Right lobe of liver (tissue), 6 donors: Measurements from ENCODE around the gene GRIA3. TPM values are rescaled to one million over a fixed set of nuclear protein-coding genes. Genes with fewer than 3 reads are reported as not detected.

ENCODE experiments used
- ATAC-seq, 4 donors: fragments of 200-7000 bp; cut with Tn5 transposase; one replicate each; pipeline ENCODE4 v1.9.1; 2020; ENCODE audit warnings: mild to moderate bottlenecking in 4 of 4, moderate library complexity in 4 of 4
- DNase-seq, 3 donors: peaks; one replicate each; pipeline ENCODE4 v3.0.0-alpha.2; 2020
- H3K27ac ChIP-seq, 3 donors: fragments of 200-600 bp; one replicate each; pipeline ENCODE4 v1.8.0; 2022
- H3K27me3 ChIP-seq, 2 donors: fragments of 200-600 bp; one replicate each; pipeline ENCODE4 v1.8.0; 2022
- H3K36me3 ChIP-seq, 4 donors: fragments of 200-600 bp; sonication (generic) in 1 of 4; one replicate each; pipeline versions ENCODE4 v1.5.1 to v1.8.0; 2017 to 2022; ENCODE audit warnings: control low read depth in 1 of 4
- H3K4me1 ChIP-seq, 4 donors: fragments of 200-600 bp; sonication (generic) in 1 of 4; one replicate each; pipeline versions ENCODE4 v1.5.1 to v1.8.0; 2017 to 2022; ENCODE audit warnings: control low read depth in 1 of 4
- H3K4me3 ChIP-seq, 3 donors: fragments of 200-600 bp; one replicate each; pipeline ENCODE4 v1.8.0; 2022
- H3K9me3 ChIP-seq, 4 donors: fragments of 200-600 bp; sonication (generic) in 1 of 4; one replicate each; pipeline versions ENCODE4 v1.5.1 to v1.8.0; 2017 to 2022; ENCODE audit warnings: control low read depth in 1 of 4
- CTCF ChIP-seq, 4 donors: fragments of 200-600 bp in 3 of 4; fragments of 450-650 bp in 1 of 4; IDR thresholded peaks; one replicate each; pipeline versions ENCODE4 v1.5.1 to v1.8.0; 2016 to 2022; ENCODE audit warnings: antibody characterized with exemption in 4 of 4, mild to moderate bottlenecking in 2 of 4
- POLR2A ChIP-seq: fragments of 450-650 bp; IDR thresholded peaks from one replicate; pipeline ENCODE4 v1.6.1; 2017; ENCODE audit warnings: antibody characterized with exemption, mild to moderate bottlenecking
- WGBS: methylation state at CpG from one replicate; pipeline ENCODE4 v1.1.6; 2018; ENCODE audit warnings: low coverage, low lambda C conversion rate; ENCODE audit not compliant: insufficient coverage; ENCODE audit errors: missing lambda C conversion rate; 5-methylcytosine and 5-hydroxymethylcytosine counted together
- intact Hi-C, 2 donors: fragments of 100-400 bp; cut with DNase I; formaldehyde crosslinking; loops; one replicate each; pipeline versions ENCODE4 v1.11.2 to v1.14.1; 2022
- total RNA-seq, 6 experiments: library from RNA; depleted of rRNA in 2 of 6; stranded (reverse); fragments of >200 nt in 2 of 6; fragmentation: NEBNext Ultra II Directional in 3 of 6; extraction: Animal tissue kit (Norgen Biotek cat#: 25700) in 3 of 6; gene quantifications; one replicate each; pipeline versions ENCODE4 v1.1.0 to v1.2.4, GENCODE V29; 2016 to 2023
- donor health status: DM: no; HTN: yes; CAD: no.
- donor health status: DM: no; HTN: no; CAD: no.
- donor health status: DM: no; HTN: no; CAD: no.
- donor health status: DM: no; HTN: yes; CAD: no.
- donor health status: DM: no; HTN: yes; CAD: no.

GRIA3 gene
- total RNA-seq, 6 experiments from 2014 or later = 0.93 to 6.4 (median 4.1) TPM

GRCh38 chrX:123185721-123186120, 1.6 kb downstream of the GRIA3 start:
- no peaks in the 10 kb centered on the region for H3K9me3 ChIP-seq
- intact Hi-C loops = no loop called here
- no peaks in the 10 kb centered on the region for H3K36me3 ChIP-seq
- H3K27me3 ChIP-seq = no peaks in the 10 kb centered on the region
- DNase-seq (no peak), ATAC-seq (no peak)
- H3K27ac ChIP-seq = no peak overlapping the region
- H3K4me1 ChIP-seq = no peaks in the 10 kb centered on the region
- no peak overlapping the region for H3K4me3 ChIP-seq
- 46% methylated on average over 8 of the region's 9 CpGs for whole genome bisulfite sequencing
- TF ChIP-seq POLR2A (no peak), CTCF (IDR thresholded peaks at IDR 0.05) (no peak)

- ATAC-seq (no peak), DNase-seq (no peak)
- 67% methylated on average over 3 of the region's 3 CpGs for WGBS
- H3K27ac ChIP-seq = no peak overlapping the region
- no peaks in the 10 kb centered on the region for H3K36me3 ChIP-seq
- H3K4me1 ChIP-seq = no peaks in the 10 kb centered on the region
- TF ChIP-seq POLR2A = no peak
- no peak for TF ChIP-seq CTCF (IDR thresholded peaks at IDR 0.05)
- H3K9me3 ChIP-seq = no peaks in the 10 kb centered on the region
- no peaks in the 10 kb centered on the region for H3K27me3 ChIP-seq
- no peak overlapping the region for H3K4me3 ChIP-seq
- intact Hi-C loops = no loop called here
Measured at GRCh38 chrX:123186801-123187200, 2.7 kb downstream of the GRIA3 start.

- no peaks in the 10 kb centered on the region for H3K9me3 ChIP-seq
- no peak overlapping the region for H3K4me3 ChIP-seq
- intact Hi-C loops = no loop called here
- H3K36me3 ChIP-seq = no peaks in the 10 kb centered on the region
- DNase-seq = no peak
- no peak overlapping the region for H3K27ac ChIP-seq
- H3K27me3 ChIP-seq = no peaks in the 10 kb centered on the region
- no peak for ATAC-seq
- TF ChIP-seq CTCF (IDR thresholded peaks at IDR 0.05) = no peak
- TF ChIP-seq POLR2A = no peak
- 25% methylated on average over 3 of the region's 3 CpGs for WGBS
- H3K4me1 ChIP-seq = no peaks in the 10 kb centered on the region
Measured at GRCh38 chrX:123188081-123188480, 4.0 kb downstream of the GRIA3 start.

GRCh38 chrX:123189338-123189737, 5.3 kb downstream of the GRIA3 start:
- no peak overlapping the region for H3K27ac ChIP-seq
- ATAC-seq (no peak), DNase-seq (no peak)
- WGBS = 67% methylated on average over 8 of the region's 8 CpGs
- intact Hi-C loops = no loop called here
- H3K27me3 ChIP-seq = no peaks in the 10 kb centered on the region
- no peak overlapping the region for H3K4me3 ChIP-seq
- no peaks in the 10 kb centered on the region for H3K9me3 ChIP-seq
- no peaks in the 10 kb centered on the region for H3K4me1 ChIP-seq
- TF ChIP-seq CTCF (IDR thresholded peaks at IDR 0.05) (no peak), POLR2A (no peak)
- H3K36me3 ChIP-seq = no peaks in the 10 kb centered on the region

GRCh38 chrX:123190096-123190495, 6.0 kb downstream of the GRIA3 start:
- no peak for TF ChIP-seq POLR2A
- TF ChIP-seq CTCF (IDR thresholded peaks at IDR 0.05) = no peak
- no peaks in the 10 kb centered on the region for H3K9me3 ChIP-seq
- ATAC-seq (no peak), DNase-seq (no peak)
- no peaks in the 10 kb centered on the region for H3K36me3 ChIP-seq
- intact Hi-C loops = no loop called here
- 43% methylated on average over 6 of the region's 6 CpGs for WGBS
- no peaks in the 10 kb centered on the region for H3K4me1 ChIP-seq
- no peak overlapping the region for H3K27ac ChIP-seq
- no peaks in the 10 kb centered on the region for H3K27me3 ChIP-seq
- no peak overlapping the region for H3K4me3 ChIP-seq
